Nephron progenitor cell (in vitro differentiated cells): ENCODE results near the gene GJD4.
A peak's percentile ranks its signal among the peaks of the same experiment; 100 is the strongest.

Experiments
- DNase-seq: peaks from one replicate; pipeline ENCODE4 v3.0.0; 2021
- H3K27ac Mint-ChIP-seq: 2 replicates; pipeline ENCODE4 v1.8.0; 2021; ENCODE audit warnings: mild to moderate bottlenecking, moderate library complexity, mixed read lengths
- H3K27me3 Mint-ChIP-seq: 2 replicates; pipeline ENCODE4 v1.8.0; 2021; ENCODE audit warnings: mild to moderate bottlenecking, low read depth, mixed read lengths; ENCODE audit not compliant: poor library complexity
- H3K36me3 Mint-ChIP-seq: 2 replicates; pipeline ENCODE4 v1.8.0; 2021; ENCODE audit warnings: low read depth, mixed read lengths
- H3K4me1 Mint-ChIP-seq: 2 replicates; pipeline ENCODE4 v1.8.0; 2021; ENCODE audit warnings: mixed read lengths
- H3K4me3 Mint-ChIP-seq: 2 replicates; pipeline ENCODE4 v1.8.0; 2021; ENCODE audit warnings: mild to moderate bottlenecking, moderate library complexity, mixed read lengths
- H3K9me3 Mint-ChIP-seq: 2 replicates; pipeline ENCODE4 v1.8.0; 2021; ENCODE audit warnings: mild to moderate bottlenecking, moderate library complexity, mixed read lengths
- CTCF ChIP-seq: fragments of 200-600 bp; sonication (generic); IDR thresholded peaks from 2 replicates; pipeline ENCODE4 v1.5.0; 2021; ENCODE audit warnings: antibody characterized with exemption

Gene GJD4

GRCh38 chr10:35631404-35631803 is 26.3 kb downstream of the GJD4 start:
- no peak overlapping the region for H3K4me3 Mint-ChIP-seq
- no peak for TF ChIP-seq CTCF
- H3K27me3 Mint-ChIP-seq, result peaks cover 5% of the 10 kb centered on the region
- DNase-seq, result no peak
- H3K27ac Mint-ChIP-seq, result no peak overlapping the region
- H3K4me1 Mint-ChIP-seq, result peaks cover 17% of the 10 kb centered on the region
- no peaks in the 10 kb centered on the region for H3K36me3 Mint-ChIP-seq
- no peaks in the 10 kb centered on the region for H3K9me3 Mint-ChIP-seq

DNA sequence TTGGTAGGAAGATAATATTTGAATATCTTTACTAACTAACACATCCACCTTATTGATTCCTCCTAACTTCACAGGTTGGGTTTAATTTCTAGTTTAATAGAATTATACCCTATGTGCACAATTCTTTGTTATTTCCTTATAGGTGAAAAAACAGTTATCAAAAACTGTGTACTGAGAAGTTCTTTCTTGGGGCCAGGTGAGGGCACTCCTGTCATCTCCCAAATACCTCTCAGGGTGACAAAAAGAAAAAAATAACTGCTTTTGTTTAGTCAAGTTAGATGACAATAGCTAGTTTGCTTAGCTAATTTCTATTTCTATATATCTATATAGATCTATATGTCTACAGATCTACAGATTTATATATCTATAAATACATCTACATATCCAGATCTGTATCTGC is 26.9 kb downstream of the GJD4 start:
- no peak overlapping the region for H3K4me3 Mint-ChIP-seq
- H3K9me3 Mint-ChIP-seq, result no peaks in the 10 kb centered on the region
- H3K27me3 Mint-ChIP-seq, result peaks cover 9% of the 10 kb centered on the region
- no peak for TF ChIP-seq CTCF
- peaks cover 24% of the 10 kb centered on the region for H3K4me1 Mint-ChIP-seq
- no peak overlapping the region for H3K27ac Mint-ChIP-seq
- no peak for DNase-seq
- H3K36me3 Mint-ChIP-seq, result no peaks in the 10 kb centered on the region

DNA sequence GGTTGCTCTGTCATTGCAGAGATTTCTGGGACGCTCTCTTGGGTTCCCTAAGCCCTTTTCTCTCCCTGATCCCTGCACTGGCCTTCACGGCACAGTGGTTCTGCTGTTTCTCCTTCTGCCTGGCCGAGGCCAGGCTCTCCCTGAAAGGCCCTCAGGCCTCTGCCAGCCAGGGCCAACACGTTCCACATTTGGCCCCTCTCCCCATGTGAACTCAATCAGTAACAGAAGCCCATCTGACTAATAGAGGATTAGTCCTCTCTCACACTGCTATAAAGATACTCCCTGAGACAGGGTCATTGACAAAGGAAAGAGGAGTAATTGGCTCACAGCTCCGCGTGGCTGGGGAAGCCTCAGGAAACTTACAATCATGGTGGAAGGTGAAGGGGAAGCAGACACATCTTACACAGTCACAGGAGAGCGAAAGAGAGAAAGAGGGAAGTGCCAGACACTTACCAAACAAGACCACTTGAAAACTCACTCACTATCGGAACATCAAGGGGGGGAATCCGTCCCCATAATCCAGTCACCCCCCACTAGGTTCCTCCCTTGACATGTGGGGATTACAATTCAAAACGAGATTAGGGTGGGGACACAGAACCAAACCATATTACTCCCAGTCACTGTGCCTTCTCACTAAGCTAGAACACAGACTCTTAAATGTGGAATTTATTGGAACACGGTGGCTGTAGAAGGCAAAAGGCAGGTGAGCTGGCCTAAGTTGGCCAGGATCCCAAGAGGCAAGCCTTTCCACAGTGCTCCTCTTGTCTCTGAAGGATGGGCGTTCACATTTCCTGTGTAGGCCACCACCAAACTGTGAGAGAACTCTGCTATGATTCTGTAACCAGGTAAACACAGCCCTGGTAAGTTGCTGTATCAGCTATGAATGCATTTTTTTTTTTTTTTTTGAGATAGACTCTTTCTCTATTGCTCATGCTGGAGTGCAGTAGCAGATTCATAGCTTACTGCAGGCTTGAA is 28.2 kb downstream of the GJD4 start:
- Mint-ChIP-seq H3K9me3 (no peaks in the 10 kb centered on the region), H3K27me3 (peaks cover 20% of the 10 kb centered on the region), H3K27ac (peak overlapping the region; percentile 30)

DNA sequence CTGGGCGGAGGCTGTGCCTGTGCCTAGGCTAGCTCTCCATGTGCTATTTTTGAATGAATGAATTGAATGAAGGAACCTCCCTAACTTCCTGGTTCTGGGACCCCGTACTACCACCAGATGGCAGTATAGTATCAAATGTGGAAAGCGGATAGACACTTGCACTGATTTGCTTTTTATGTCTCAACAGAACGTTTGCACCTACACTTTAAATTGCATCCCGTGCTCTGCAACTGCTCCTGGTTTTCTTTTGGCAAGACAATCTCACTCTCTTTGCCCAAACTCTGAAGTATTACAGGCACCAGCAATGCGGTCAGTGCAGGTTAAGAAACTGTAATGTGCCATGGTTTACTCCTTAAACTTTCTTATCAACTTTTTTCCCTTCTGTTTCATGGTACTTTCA is 30.4 kb downstream of the GJD4 start:
- no peak overlapping the region for H3K27ac Mint-ChIP-seq
- peak; percentile 92 for TF ChIP-seq CTCF
- peak; percentile 60 for DNase-seq

More for the DNA sequence above, 28.2 kb downstream of the GJD4 start:
- DNase-seq, result no peak
- TF ChIP-seq CTCF, result no peak
- Mint-ChIP-seq H3K4me3 (no peak overlapping the region), H3K36me3 (no peaks in the 10 kb centered on the region), H3K4me1 (peaks cover 36% of the 10 kb centered on the region)

DNA sequence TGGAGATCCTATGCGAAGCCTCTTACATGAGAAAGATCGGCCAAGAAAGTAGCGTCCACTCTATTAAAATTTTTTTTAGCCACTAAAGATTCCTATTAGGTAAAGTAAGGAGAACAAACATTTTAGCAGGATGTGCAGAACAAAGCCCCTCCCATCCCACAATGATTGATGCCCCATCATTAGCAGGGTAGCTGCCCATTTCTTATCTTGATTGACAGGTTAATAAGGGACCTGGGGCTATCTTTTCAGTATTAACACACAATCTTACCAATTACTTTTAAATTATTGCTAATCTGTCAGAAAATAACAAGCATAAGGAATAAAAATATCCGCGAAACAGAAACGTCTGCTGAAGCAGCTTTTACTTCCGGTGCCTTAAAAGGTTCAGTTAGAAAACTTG is 31.8 kb downstream of the GJD4 start:
- peaks cover 26% of the 10 kb centered on the region for H3K27me3 Mint-ChIP-seq
- no peak for TF ChIP-seq CTCF
- no peaks in the 10 kb centered on the region for H3K9me3 Mint-ChIP-seq
- no peak overlapping the region for H3K27ac Mint-ChIP-seq
- H3K4me1 Mint-ChIP-seq, result peaks cover 43% of the 10 kb centered on the region
- H3K4me3 Mint-ChIP-seq, result peak overlapping the region; percentile 74
- DNase-seq, result peak; percentile 10
- no peaks in the 10 kb centered on the region for H3K36me3 Mint-ChIP-seq

More for the DNA sequence above, 30.4 kb downstream of the GJD4 start:
- Mint-ChIP-seq H3K9me3 (no peaks in the 10 kb centered on the region), H3K27me3 (peaks cover 26% of the 10 kb centered on the region), H3K36me3 (no peaks in the 10 kb centered on the region), H3K4me1 (peaks cover 43% of the 10 kb centered on the region), H3K4me3 (no peak overlapping the region)

- no peak for TF ChIP-seq CTCF
- H3K36me3 Mint-ChIP-seq, result no peaks in the 10 kb centered on the region
- DNase-seq, result peak; percentile 7
- H3K4me3 Mint-ChIP-seq, result peak overlapping the region; percentile 74
- peaks cover 26% of the 10 kb centered on the region for H3K27me3 Mint-ChIP-seq
- H3K27ac Mint-ChIP-seq, result no peak overlapping the region
- no peaks in the 10 kb centered on the region for H3K9me3 Mint-ChIP-seq
- H3K4me1 Mint-ChIP-seq, result peaks cover 43% of the 10 kb centered on the region
These were observed 32.3 kb downstream of the GJD4 start for GRCh38 chr10:35637462-35637861.
